ENCODE data around the gene PTPN20. TPM values are rescaled to one million over a fixed set of nuclear protein-coding genes. Genes with fewer than 3 reads are reported as not detected.

PTPN20 gene
- total RNA-seq, 1 donor from 2014 or later, result 0.97 TPM

- peaks cover 3% of the 10 kb centered on the region for H3K4me1 Mint-ChIP-seq (ENCODE audit: unreplicated experiment)
- no peaks in the 10 kb centered on the region for H3K9me3 Mint-ChIP-seq (ENCODE audit: unreplicated experiment)
- peaks cover 10% of the 10 kb centered on the region for H3K27me3 Mint-ChIP-seq (ENCODE audit: unreplicated experiment)
- H3K27ac Mint-ChIP-seq (ENCODE audit: unreplicated experiment), result no peak overlapping the region
- H3K4me3 Mint-ChIP-seq (ENCODE audit: unreplicated experiment), result no peak overlapping the region
- no peaks in the 10 kb centered on the region for H3K36me3 Mint-ChIP-seq (ENCODE audit: low read depth, unreplicated experiment)
- TF ChIP-seq, protein P1, sequence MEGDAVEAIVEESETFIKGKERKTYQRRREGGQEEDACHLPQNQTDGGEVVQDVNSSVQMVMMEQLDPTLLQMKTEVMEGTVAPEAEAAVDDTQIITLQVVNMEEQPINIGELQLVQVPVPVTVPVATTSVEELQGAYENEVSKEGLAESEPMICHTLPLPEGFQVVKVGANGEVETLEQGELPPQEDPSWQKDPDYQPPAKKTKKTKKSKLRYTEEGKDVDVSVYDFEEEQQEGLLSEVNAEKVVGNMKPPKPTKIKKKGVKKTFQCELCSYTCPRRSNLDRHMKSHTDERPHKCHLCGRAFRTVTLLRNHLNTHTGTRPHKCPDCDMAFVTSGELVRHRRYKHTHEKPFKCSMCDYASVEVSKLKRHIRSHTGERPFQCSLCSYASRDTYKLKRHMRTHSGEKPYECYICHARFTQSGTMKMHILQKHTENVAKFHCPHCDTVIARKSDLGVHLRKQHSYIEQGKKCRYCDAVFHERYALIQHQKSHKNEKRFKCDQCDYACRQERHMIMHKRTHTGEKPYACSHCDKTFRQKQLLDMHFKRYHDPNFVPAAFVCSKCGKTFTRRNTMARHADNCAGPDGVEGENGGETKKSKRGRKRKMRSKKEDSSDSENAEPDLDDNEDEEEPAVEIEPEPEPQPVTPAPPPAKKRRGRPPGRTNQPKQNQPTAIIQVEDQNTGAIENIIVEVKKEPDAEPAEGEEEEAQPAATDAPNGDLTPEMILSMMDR (IDR thresholded peaks at IDR 0.05; ENCODE audit: unreplicated experiment), result no peak
- no peak for DNase-seq (ENCODE audit: low spot score)
Observed at GRCh38 chr10:47028466-47028865, 117.2 kb downstream of the PTPN20 start.

GRCh38 chr10:47029181-47030009, 118.2 kb downstream of the PTPN20 start:
- TF ChIP-seq, protein P1 (IDR thresholded peaks at IDR 0.05; ENCODE audit: unreplicated experiment), result no peak
- H3K9me3 Mint-ChIP-seq (ENCODE audit: unreplicated experiment), result no peaks in the 10 kb centered on the region
- no peak for DNase-seq (ENCODE audit: low spot score)

DNA sequence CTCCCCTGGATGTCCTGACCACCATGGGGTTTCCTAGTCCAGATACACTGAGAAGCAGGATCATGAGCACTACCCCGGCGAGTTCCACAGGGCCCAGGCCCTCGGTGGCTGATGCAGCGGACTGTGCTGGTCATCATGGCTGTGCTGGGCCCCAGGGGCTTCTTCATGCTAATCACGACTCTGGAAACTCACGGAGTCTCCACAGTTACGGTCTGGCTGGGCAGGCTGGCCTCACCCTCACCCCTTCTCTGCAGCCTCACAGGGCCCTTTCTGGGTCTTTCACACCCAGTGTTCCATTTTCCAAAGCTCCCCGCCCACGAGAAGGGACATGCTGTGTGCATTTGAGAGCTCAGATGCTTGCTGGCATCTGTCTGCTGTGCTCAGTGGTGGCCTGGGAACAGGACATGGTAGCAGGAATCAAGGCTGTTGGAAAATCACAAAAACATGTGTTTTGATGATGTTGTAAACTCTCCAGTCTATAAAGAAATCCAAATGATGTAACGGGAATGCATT, 119.0 kb downstream of the PTPN20 start:
- H3K27ac Mint-ChIP-seq (ENCODE audit: unreplicated experiment), result no peak overlapping the region
- no peaks in the 10 kb centered on the region for H3K9me3 Mint-ChIP-seq (ENCODE audit: unreplicated experiment)
- peaks cover 10% of the 10 kb centered on the region for H3K27me3 Mint-ChIP-seq (ENCODE audit: unreplicated experiment)
- H3K4me1 Mint-ChIP-seq (ENCODE audit: unreplicated experiment), result no peaks in the 10 kb centered on the region
- no peak overlapping the region for H3K4me3 Mint-ChIP-seq (ENCODE audit: unreplicated experiment)
- H3K36me3 Mint-ChIP-seq (ENCODE audit: low read depth, unreplicated experiment), result no peaks in the 10 kb centered on the region
- TF ChIP-seq, protein P1 (IDR thresholded peaks at IDR 0.05; ENCODE audit: unreplicated experiment), result no peak
- no peak for DNase-seq (ENCODE audit: low spot score)

More at GRCh38 chr10:47029181-47030009, 118.2 kb downstream of the PTPN20 start:
- Mint-ChIP-seq H3K36me3 (ENCODE audit: low read depth, unreplicated experiment) (no peaks in the 10 kb centered on the region), H3K4me1 (ENCODE audit: unreplicated experiment) (no peaks in the 10 kb centered on the region), H3K27me3 (ENCODE audit: unreplicated experiment) (peaks cover 8% of the 10 kb centered on the region), H3K27ac (ENCODE audit: unreplicated experiment) (no peak overlapping the region), H3K4me3 (ENCODE audit: unreplicated experiment) (no peak overlapping the region)

GRCh38 chr10:47031211-47031900, 120.1 kb downstream of the PTPN20 start:
- Mint-ChIP-seq H3K27me3 (ENCODE audit: unreplicated experiment) (peaks cover 6% of the 10 kb centered on the region), H3K36me3 (ENCODE audit: low read depth, unreplicated experiment) (no peaks in the 10 kb centered on the region), H3K4me3 (ENCODE audit: unreplicated experiment) (no peak overlapping the region), H3K27ac (ENCODE audit: unreplicated experiment) (no peak overlapping the region), H3K9me3 (ENCODE audit: unreplicated experiment) (no peaks in the 10 kb centered on the region), H3K4me1 (ENCODE audit: unreplicated experiment) (no peaks in the 10 kb centered on the region)
- no peak for DNase-seq (ENCODE audit: low spot score)
- TF ChIP-seq, protein P1 (IDR thresholded peaks at IDR 0.05; ENCODE audit: unreplicated experiment), result peak; percentile 40
